WTC11 (cell line): ENCODE data around the gene GUCY1B1. TPM values are rescaled to one million over a fixed set of nuclear protein-coding genes. Genes with fewer than 3 reads are reported as not detected.

Experiments
- ATAC-seq: fragments of 200-7000 bp; cut with Tn5 transposase; 2 replicates; pipeline ENCODE4 v1.10.0; 2021; ENCODE audit warnings: mild to moderate bottlenecking, moderate library complexity
- CTCF ChIA-PET: fragments of 300-600 bp; sonication (Branson Sonifier 250); formaldehyde crosslinking; loops from one replicate; lab custom pipeline; 2021; ENCODE audit warnings: antibody characterized with exemption; lab: Charles Lee
- POLR2A ChIA-PET: fragments of 350-600 bp; sonication (Branson Sonifier 250); formaldehyde crosslinking; loops from one replicate; lab custom pipeline; 2021; ENCODE audit warnings: antibody characterized with exemption; lab: Charles Lee
- DNase-seq: peaks from one replicate; pipeline ENCODE4 v3.0.0; 2021; ENCODE audit warnings: low spot score
- H3K27ac Mint-ChIP-seq: 2 replicates; pipeline ENCODE4 v1.8.0; 2021; ENCODE audit warnings: mixed read lengths
- H3K27me3 Mint-ChIP-seq: 2 replicates; pipeline ENCODE4 v1.8.0; 2021; ENCODE audit warnings: low read depth, mild to moderate bottlenecking, moderate library complexity, mixed read lengths
- H3K36me3 Mint-ChIP-seq: 2 replicates; pipeline ENCODE4 v1.8.0; 2021; ENCODE audit warnings: mixed read lengths
- H3K4me1 Mint-ChIP-seq: 2 replicates; pipeline ENCODE4 v1.8.0; 2022; ENCODE audit warnings: mixed read lengths
- H3K4me3 Mint-ChIP-seq: 2 replicates; pipeline ENCODE4 v1.8.0; 2021; ENCODE audit warnings: mild to moderate bottlenecking, moderate library complexity, mixed read lengths
- H3K9me3 Mint-ChIP-seq: 2 replicates; pipeline ENCODE4 v1.8.0; 2021; ENCODE audit warnings: mixed read lengths
- AR ChIP-seq: fragments of 250-450 bp; sonication (Bioruptor Pico); IDR thresholded peaks from 2 replicates; pipeline ENCODE4 v1.9.0; 2021; ENCODE audit warnings: mild to moderate bottlenecking
- CDX4 ChIP-seq: fragments of 250-450 bp; sonication (Bioruptor Pico); IDR thresholded peaks from 2 replicates; pipeline ENCODE4 v1.9.0; 2021; ENCODE audit warnings: moderate library complexity, mild to moderate bottlenecking, inconsistent platforms, borderline replicate concordance
- CREB1 ChIP-seq: sonication (generic); formaldehyde crosslinking; IDR thresholded peaks from 2 replicates; pipeline ENCODE4 v1.8.0; 2023; ENCODE audit warnings: mild to moderate bottlenecking, missing genetic modification reagents
- E2F1 ChIP-seq: sonication (generic); formaldehyde crosslinking; IDR thresholded peaks from 2 replicates; pipeline ENCODE4 v1.8.0; 2022; ENCODE audit warnings: mild to moderate bottlenecking, missing genetic modification reagents
- ELF4 ChIP-seq: sonication (generic); formaldehyde crosslinking; IDR thresholded peaks from 2 replicates; pipeline ENCODE4 v1.8.1; 2022; ENCODE audit warnings: low read depth, mild to moderate bottlenecking, moderate library complexity, missing genetic modification reagents
- FOXJ3 ChIP-seq: sonication (generic); formaldehyde crosslinking; IDR thresholded peaks from 2 replicates; pipeline ENCODE4 v1.9.0; 2021; ENCODE audit warnings: missing genetic modification reagents, mild to moderate bottlenecking, borderline replicate concordance
- FOXP1 ChIP-seq: sonication (generic); formaldehyde crosslinking; IDR thresholded peaks from 2 replicates; pipeline ENCODE4 v1.8.0; 2022; ENCODE audit warnings: missing genetic modification reagents, mild to moderate bottlenecking, moderate library complexity, borderline replicate concordance
- GABPB1 ChIP-seq: sonication (generic); formaldehyde crosslinking; IDR thresholded peaks from 2 replicates; pipeline ENCODE4 v1.8.1; 2023; ENCODE audit warnings: mild to moderate bottlenecking, missing genetic modification reagents
- NR2C2 ChIP-seq: sonication (generic); formaldehyde crosslinking; IDR thresholded peaks from 2 replicates; pipeline ENCODE4 v1.8.0; 2022; ENCODE audit warnings: mild to moderate bottlenecking, missing genetic modification reagents
- OVOL2 ChIP-seq: fragments of 250-450 bp; sonication (Bioruptor Pico); IDR thresholded peaks from 2 replicates; pipeline ENCODE4 v1.9.0; 2021; ENCODE audit warnings: mild to moderate bottlenecking, borderline replicate concordance
- PRDM15 ChIP-seq: sonication (generic); formaldehyde crosslinking; IDR thresholded peaks from 2 replicates; pipeline ENCODE4 v1.8.0; 2022; ENCODE audit warnings: missing genetic modification reagents
- RORB ChIP-seq: fragments of 250-450 bp; sonication (Bioruptor Pico); IDR thresholded peaks from 2 replicates; pipeline ENCODE4 v1.9.0; 2021; ENCODE audit warnings: mild to moderate bottlenecking
- SOX15 ChIP-seq: fragments of 250-450 bp; sonication (Bioruptor Pico); IDR thresholded peaks from 2 replicates; pipeline ENCODE4 v1.9.0; 2021; ENCODE audit warnings: mild to moderate bottlenecking
- STAT6 ChIP-seq: sonication (generic); formaldehyde crosslinking; conservative IDR thresholded peaks from 2 replicates; pipeline ENCODE4 v1.8.1; 2023; ENCODE audit warnings: mild to moderate bottlenecking, low read depth, missing genetic modification reagents, moderate library complexity
- TEAD1 ChIP-seq: sonication (generic); formaldehyde crosslinking; IDR thresholded peaks from 2 replicates; pipeline ENCODE4 v1.8.0; 2022; ENCODE audit warnings: mild to moderate bottlenecking, missing genetic modification reagents
- TEAD4 ChIP-seq: sonication (generic); formaldehyde crosslinking; IDR thresholded peaks from 2 replicates; pipeline ENCODE4 v1.8.0; 2022; ENCODE audit warnings: mild to moderate bottlenecking, missing genetic modification reagents
- USF2 ChIP-seq: sonication (generic); formaldehyde crosslinking; IDR thresholded peaks from 2 replicates; pipeline ENCODE4 v1.8.1; 2023; ENCODE audit warnings: mild to moderate bottlenecking, missing genetic modification reagents, moderate library complexity
- ZNF121 ChIP-seq: sonication (generic); formaldehyde crosslinking; IDR thresholded peaks from 2 replicates; pipeline ENCODE4 v1.8.0; 2023; ENCODE audit warnings: missing genetic modification reagents
- ZNF219 ChIP-seq: sonication (generic); formaldehyde crosslinking; IDR thresholded peaks from 2 replicates; pipeline ENCODE4 v1.8.0; 2023; ENCODE audit warnings: missing genetic modification reagents, mild to moderate bottlenecking, borderline replicate concordance
- ZNF317 ChIP-seq: sonication (generic); formaldehyde crosslinking; IDR thresholded peaks from 2 replicates; pipeline ENCODE4 v1.8.1; 2023; ENCODE audit warnings: low read depth, mild to moderate bottlenecking, moderate library complexity, missing genetic modification reagents, borderline replicate concordance
- ZNF396 ChIP-seq: fragments of 250-450 bp; sonication (Bioruptor Pico); IDR thresholded peaks from 2 replicates; pipeline ENCODE4 v1.8.0; 2021; ENCODE audit warnings: mild to moderate bottlenecking, moderate library complexity, borderline replicate concordance
- ZNF512 ChIP-seq: sonication (generic); formaldehyde crosslinking; IDR thresholded peaks from 2 replicates; pipeline ENCODE4 v1.8.1; 2022; ENCODE audit warnings: missing genetic modification reagents, borderline replicate concordance
- ZSCAN18 ChIP-seq: fragments of 250-450 bp; sonication (Bioruptor Pico); IDR thresholded peaks from 2 replicates; pipeline ENCODE4 v2.1.2; 2022; ENCODE audit warnings: mild to moderate bottlenecking, moderate library complexity
- total RNA-seq: library from RNA; stranded (reverse); gene quantifications from 3 replicates; pipeline ENCODE4 v1.2.3, GENCODE V29; 2021

The GUCY1B1 gene
- total RNA-seq, 1 experiment from 2014 or later = 12.7 TPM

GRCh38 chr4:155738548-155738947 lies 20.3 kb upstream of the GUCY1B1 start (continued):
- TF ChIP-seq STAT6 (CRISPR knock-in tag) = no peak
- no peak for TF ChIP-seq GABPB1
- no peak for TF ChIP-seq ZSCAN18 (CRISPR knock-in tag)
- no peak for TF ChIP-seq CDX4 (CRISPR knock-in tag)
- no peak for TF ChIP-seq E2F1 (CRISPR knock-in tag)
- TF ChIP-seq TEAD4 (CRISPR knock-in tag) = no peak
- TF ChIP-seq OVOL2 (CRISPR knock-in tag) = no peak
- TF ChIP-seq FOXP1 = no peak
- no peak for TF ChIP-seq SOX15
- TF ChIP-seq ELF4 (CRISPR knock-in tag) = no peak
- TF ChIP-seq TEAD1 (CRISPR knock-in tag) = no peak

- POLR2A ChIA-PET = no interaction called here
- no peaks in the 10 kb centered on the region for H3K36me3 Mint-ChIP-seq
- H3K27me3 Mint-ChIP-seq = no peaks in the 10 kb centered on the region; the same call in 1 of the 2 replicates
- CTCF ChIA-PET = no interaction called here
- peaks cover 17% of the 10 kb centered on the region for H3K4me1 Mint-ChIP-seq
- no peak overlapping the region for H3K27ac Mint-ChIP-seq
- no peak for DNase-seq
- peaks cover 25% of the 10 kb centered on the region for H3K9me3 Mint-ChIP-seq
- ATAC-seq = no peak
- no peak overlapping the region for H3K4me3 Mint-ChIP-seq
- TF ChIP-seq NR2C2 (CRISPR knock-in tag) = no peak
- TF ChIP-seq ZNF396 = no peak
- no peak for TF ChIP-seq FOXJ3 (CRISPR knock-in tag)
- TF ChIP-seq USF2 (CRISPR knock-in tag) = no peak
- no peak for TF ChIP-seq PRDM15 (CRISPR knock-in tag)
- no peak for TF ChIP-seq ZNF121 (CRISPR knock-in tag)
- TF ChIP-seq ZNF219 (CRISPR knock-in tag) = no peak
- TF ChIP-seq ZNF317 (CRISPR knock-in tag) = no peak
- no peak for TF ChIP-seq AR (CRISPR knock-in tag)
- TF ChIP-seq CREB1 (CRISPR knock-in tag) = no peak
- TF ChIP-seq RORB (CRISPR knock-in tag) = no peak
- no peak for TF ChIP-seq ZNF512 (CRISPR knock-in tag)
These were observed 17.3 kb upstream of the GUCY1B1 start for GRCh38 chr4:155741546-155741945.
